Activated CD8-positive, alpha-beta memory T cell treated with anti-CD3 and anti-CD28 coated beads for 24 hours (primary cell): ENCODE measurements around the gene OR52K1.
"Not testable (repeated sequence)": the region's sequence is repeated elsewhere in the genome, so short reads cannot be mapped to it uniquely, and the experiment has no call there.

ENCODE experiments used
- DNase-seq: peaks from one replicate; pipeline ENCODE4 v3.0.0-alpha.2; 2020

The OR52K1 gene

DNA sequence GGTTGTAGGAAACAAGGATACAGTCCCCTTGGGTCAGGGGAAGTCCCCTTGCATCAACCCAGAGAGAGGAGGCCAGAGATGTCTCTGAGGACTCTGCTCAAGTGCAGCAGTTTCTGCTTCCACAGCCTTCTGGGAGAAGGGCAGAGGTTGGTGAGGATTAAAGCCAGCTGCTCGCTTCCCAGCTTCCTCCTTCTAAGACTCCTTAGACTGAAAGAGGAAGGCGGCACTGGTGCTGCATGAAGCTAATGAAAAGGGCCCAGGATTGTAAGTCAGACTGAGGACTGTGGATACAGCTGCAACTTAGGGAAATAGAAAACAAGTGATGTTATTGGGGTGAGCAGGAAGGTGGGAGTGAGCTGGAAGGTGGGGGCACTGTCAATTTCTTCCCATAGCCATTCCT lies at the start of gene OR52K1:
OR52K1 (plus strand) TSS at position 202 of the 400 bp plus-strand sequence. CDS start 6,255 bp downstream, outside the sequence.
- DNase-seq: no peak

DNA sequence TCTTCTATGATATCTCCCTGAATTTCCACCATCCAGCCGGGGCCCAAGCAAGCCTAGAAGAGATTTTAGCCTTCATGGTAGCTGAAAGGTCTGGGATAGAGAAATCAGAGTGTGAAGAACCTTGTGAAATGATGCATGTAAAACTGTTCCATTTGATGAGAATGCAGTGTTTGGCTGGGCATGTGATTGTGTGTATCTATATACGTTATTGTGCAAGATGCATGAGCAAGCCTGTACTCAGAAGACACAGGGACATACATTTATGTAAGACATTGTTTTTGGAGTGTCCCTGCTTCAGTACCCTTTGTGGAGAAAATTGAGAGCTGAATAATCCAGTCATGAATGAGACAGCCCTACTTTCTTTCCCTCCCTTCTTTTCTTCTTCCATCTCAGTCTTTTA lies 48.6 kb upstream of the OR52K1 start:
- no peak for DNase-seq

DNA sequence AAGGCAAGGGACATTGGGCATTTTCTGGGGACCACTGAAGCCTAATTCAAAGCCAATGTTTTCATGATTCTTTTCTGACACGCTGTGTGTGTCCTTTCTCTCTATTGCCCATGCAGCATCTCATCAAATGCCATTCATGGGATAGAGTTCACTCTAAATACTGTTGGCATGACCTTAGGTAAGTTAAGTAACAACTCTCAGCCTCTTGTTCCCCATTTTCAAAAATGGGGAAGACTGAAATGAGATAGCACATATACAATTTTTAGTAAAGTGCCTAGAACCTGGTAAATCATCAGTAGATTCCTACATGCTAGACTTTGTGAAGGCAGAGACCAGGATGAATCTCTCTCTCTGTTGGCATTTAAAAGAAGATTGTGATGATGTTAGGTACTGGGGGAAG lies 46.0 kb upstream of the OR52K1 start:
- DNase-seq: no peak

DNA sequence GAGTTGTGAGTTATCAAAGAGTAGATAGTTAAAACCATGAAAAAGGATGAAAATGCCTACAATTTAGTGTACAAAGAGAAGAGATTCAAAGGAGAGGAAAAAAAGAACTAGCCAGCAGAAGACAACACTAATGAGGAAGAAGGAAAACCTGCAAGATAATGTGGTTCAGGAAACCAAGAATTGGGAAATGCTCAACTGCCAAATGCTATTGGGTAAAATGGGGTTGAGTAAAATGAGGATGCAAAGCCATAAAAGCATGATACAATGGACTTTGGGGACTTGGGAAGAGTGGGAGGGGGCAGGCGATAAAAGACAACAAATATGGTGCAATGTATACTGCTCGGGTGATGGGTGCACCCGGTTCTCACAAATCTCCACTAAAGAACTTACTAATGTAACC lies 40.9 kb upstream of the OR52K1 start:
- DNase-seq: no peak

DNA sequence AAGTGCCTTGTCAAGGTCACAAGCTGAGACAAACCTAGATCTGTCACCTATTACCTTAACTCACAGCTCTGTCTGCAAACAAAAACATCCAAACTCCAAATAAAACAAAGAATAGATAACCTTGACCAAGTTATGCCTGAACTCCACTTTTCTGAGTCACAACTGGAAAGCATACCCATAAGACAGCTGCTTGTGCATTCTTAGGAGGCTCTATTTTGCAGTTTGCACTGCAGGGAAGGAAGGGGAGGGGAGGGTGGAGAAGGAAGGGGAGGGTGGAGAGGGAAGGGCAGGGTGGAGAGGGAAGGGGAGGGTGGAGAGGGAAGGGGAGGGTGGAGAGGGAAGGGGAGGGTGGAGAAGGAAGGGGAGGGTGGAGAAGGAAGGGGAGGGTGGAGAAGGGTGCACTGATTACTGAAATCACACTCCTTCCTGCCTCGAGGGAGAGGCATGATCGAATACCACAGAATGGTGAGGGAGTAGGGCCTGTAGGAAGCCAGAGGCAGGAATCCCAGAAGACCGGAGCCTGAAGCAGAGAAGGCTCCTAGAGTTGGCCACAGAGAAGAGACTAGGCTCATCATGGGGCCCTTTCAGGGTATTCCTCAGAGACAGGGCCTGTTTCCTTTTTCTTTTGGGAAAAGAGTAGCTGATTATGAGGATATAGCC lies 39.1 kb upstream of the OR52K1 start:
- no peak for DNase-seq

DNA sequence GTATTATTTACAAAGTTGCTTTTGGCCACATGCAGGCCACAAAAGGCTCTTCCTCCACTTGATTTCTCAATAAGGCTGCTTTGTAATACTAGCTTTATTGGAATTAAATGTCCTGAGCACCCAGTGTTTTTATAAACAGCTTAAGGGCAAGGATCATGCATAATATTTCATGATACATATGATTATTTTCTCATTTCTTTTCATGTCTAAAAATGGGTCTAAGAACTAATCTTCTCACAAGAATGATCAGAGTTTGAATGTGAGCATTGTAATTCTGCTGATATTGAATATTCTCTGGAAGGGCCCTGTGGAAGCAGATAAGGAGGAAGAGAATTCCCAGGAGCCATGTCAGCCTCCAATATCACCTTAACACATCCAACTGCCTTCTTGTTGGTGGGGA lies 33.5 kb upstream of the OR52K1 start, which contains the start of gene OR52K2:
OR52K2 (plus strand) TSS at position 301 of the 400 bp plus-strand sequence; CDS start at position 346, 45 bp downstream.
- no peak for DNase-seq

DNA sequence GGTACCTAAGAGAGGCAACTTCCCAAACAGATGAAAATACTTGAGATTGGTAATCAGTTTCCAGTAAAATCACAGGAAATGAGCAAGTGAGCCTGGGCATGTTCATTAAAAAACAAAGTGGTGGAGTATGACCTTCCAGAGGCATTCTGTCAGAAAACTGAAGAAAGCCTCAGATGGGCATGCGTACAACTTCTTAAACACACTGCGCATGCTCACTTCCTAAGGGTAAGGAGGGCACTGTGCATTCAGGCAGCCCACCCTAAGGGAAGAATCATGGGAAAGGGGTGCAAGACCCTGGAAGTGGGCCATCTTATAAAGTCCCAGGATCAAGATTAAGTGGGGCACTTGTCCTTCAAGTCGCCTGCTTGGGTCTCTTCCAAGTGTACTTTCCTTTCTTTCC lies 29.3 kb upstream of the OR52K1 start:
- no peak for DNase-seq

DNA sequence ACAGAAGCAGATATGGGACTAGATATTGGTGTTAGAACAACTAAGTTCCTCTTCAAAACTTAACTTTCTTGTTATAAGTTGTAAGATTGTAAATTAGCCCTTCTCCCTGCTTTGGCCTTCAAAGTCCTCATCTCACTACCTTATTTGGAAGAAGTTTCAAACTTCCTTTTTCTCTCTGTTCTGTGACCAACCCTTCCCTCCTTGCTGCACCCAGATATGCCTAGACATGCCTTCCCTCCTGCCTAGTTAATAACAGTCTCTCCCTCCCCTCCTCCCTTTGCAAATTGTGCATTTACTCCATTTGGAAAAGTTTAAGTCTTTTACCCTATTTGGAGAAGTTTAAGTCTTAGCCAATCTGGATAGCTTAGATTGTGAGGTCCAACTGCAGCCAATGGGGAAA lies 28.4 kb upstream of the OR52K1 start:
- DNase-seq: no peak

DNA sequence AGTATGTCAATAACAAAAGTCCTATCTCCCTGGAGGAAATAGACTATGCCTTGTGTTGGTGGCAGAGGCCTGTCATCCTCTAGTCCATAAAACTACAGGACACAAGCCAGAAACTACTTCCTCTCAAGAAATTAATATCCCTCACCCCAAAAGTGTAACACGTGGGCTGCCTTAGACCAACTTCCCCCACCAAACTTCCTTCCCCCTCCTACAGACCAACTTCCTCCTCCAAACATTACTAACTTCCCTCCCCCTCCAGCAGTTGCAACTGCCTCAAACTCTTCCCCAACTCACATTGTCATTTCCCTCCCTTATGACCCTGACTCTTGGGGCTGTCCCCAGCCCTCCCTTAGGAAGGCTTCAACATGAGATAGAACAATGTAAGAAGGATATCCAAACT lies 27.0 kb upstream of the OR52K1 start:
- no peak for DNase-seq

DNA sequence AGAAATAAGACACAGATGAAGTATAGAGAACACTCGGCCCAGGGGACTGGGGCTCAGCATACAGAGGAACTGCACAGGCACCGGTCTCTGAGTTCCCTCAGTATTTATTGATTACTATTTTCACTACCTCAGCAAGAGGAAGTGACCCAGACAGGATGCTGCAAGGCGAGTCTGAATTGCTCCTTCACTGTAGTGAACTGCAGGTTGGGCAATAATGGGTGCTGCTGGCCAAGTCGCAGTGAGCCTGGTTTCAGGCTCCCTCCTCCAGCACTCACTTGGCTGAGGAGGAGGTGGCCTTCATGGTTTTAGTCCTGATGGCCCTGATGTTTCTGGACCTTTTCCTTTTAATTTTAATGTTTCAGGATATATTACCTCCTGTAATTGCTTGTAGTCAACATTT lies 22.9 kb upstream of the OR52K1 start:
- DNase-seq: no peak

DNA sequence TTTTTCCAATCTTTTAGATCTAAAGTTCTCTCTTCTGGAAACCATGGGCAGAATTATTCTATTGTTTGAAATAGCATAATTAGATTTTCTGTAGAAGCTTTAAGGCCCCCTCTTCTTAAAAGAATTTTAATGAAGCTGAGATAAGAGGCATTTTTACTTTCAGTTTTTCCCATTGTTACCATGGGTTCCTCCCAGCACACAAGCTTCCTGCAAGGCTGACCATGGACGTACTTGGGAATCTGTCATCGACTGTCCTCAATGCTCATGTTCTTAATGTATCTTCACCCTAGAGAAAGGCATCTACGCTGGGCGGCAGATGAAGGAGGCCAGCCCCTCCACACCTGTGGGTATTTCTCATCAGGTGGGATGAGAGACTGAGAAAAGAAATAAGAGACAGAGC lies 22.3 kb upstream of the OR52K1 start:
- no peak for DNase-seq

DNA sequence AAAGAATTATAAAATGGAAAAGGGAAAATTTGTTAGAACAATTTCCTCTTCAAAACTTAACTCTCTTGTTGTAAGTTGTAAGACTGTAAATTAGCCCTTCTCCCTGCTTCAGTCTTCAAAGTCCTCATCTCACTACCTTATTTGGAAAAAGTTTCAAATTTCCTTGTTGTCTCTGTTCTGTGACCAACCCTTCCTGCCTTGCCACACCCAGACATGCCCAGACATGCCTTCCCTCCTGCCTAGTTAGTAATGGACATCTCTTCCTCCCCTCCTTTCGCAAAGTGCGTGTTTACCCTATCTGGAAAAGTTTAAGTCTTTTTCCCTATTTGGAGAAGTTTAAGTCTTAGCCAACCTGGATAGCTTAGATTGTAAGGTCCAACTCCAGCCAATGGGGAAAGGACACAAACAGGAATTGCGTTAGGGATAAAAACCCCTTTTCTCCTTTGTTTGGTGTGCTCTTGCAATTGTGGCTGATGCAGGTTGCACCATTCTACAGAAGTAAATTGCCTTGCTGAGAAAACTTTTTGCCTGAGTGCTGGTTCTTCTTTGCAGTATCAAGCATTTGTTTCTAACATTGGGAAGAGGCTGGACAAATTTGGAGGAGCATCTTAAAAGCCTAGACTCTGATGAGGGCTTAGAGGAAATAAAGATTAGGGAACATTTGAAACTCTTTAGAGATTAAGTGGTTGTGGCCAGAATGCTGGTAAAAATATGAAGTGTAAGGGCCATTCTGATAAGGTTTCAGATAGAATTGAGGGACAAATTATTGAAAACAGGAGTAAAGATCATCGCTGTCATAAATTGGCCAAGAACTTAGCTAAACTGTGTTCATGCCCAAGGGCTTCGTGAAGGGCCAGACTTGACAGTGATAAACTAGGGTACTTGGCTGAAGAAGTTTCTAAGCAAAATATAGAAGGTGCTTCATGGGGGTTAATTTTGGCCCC lies 18.0 kb upstream of the OR52K1 start:
- DNase-seq: no peak

DNA sequence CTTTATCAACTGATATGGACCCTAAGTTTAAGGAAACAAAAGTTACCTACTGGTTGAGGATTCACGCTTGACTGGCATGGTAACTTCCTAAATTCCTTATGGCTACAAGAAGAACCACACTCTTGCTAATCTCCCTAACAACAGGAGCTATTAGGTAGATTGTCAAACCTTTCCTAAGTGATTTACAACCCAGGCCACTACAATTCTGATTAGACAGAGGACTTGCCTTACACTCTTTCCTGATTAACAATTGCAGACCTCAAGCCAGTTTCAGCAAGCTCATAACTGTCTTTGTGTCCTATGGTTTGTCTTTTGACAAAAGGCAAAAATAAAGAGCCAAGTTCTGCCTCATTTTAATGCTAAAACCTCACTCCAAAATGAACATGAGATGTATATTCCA lies 17.0 kb upstream of the OR52K1 start:
- DNase-seq: no peak

DNA sequence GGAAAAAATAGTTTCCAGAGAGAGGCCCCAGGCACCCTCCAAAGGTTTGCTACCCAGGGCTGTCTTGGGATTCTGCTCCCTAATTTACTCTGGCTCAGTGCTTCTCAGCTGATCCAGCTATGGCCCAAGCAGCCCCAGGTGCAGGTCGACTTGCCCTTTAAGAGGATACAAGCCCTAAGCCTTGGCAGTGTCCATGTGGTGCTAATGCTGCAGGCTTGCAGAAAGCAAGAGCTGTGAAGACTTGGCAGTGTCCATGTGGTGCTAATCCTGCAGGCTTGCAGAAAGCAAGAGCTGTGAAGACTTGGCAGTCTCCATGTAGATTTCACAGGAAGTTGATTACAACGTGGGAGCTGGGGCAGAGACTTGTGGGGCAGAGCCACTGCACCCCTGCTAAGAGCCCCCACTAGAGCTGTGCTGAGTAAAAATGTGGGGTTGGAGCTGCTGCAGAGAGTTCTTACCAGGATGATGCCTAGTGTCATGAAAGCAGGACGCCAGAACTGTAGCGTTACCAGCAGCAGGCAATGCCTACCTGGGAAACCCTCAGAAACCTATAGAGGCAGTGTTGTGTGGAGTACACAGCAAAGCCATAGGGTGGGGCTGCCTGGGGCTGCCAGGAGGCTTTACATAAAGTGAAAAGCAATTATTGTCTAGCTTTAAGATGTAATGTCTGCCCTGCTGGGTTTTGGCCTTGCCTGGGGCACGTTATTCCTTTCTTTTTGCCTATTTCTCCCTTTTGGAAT lies 16.1 kb upstream of the OR52K1 start:
- DNase-seq: no peak

DNA sequence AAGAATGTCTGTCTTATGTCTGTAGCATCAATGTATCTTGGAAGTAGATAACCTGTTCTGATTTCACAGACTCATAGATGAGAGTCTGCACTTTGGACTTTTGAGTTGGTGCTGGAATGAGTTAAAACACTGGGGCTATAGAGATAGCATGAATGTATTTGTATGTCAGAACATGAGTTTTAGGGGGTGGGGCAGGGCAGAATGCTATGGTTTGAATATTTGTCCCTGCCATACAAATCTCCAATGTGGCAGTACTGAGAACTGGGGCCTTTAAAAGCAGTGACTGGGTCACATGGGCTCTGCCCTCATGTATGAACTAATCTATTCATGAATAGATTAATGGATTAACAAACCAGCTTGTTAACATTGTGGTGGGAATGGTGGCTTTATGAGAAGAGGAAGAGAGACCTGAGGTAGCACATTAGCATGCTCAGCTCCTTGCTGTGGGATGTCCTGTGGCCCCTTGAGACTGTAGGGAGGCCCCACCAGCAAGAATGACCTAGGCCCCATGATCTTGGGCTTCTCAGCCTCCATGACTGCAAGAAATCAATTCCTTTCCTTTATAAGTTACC lies 15.5 kb upstream of the OR52K1 start:
- no peak for DNase-seq

DNA sequence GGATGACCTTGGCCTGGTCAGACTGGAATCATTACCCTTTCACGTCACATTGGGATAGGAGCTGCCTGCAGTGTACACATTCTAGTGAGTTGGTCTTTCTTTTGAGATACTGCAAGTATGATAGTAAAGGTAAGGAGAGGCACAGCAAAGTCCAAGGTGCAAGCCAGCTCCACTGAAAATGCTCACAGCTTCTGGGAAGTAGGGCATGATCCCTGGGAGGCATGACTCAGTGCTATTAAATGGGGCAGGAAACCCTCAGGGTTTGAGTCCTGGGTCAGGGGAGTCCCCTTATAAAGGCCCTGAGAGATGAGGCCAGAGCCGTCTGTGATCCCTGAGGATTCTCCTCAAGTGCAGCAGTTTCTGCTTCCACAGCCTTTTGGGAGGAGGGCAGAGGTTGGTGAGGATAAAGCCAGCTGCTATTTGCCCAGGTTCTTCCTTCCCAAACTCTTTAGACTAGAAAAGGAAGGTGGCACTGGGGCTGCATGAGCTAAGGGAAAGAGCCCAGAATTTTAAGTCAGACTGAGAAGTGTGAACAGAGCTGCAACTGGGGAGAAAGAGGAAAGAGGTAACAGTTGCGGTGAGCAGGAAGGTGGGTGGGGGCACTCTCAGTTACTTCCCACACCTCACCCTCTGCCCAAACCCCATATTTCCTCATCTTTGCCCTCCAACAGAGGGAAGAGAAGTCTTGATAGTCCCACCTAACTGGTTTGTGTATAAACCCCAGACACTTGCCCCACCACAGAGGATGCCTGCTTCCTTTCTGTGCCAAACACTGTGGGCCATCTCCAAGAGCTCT lies 14.4 kb upstream of the OR52K1 start:
- DNase-seq: no peak

DNA sequence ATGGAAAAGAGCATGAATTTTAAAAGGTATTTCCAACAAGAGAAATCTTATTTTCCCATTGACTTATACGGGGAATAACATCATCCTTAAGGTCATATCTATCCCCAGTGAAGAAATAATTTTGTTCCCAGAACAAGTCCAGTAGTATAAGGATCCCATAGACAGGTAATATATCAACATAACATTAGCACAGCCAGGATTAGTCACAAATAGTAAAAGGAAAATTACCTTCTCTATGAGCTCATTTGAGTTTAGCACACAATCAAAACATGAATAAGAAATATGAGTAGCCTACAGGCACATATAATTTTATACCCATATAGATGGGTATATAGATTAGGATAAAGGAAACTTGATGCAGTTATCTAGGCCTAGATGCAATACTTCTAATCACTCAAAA lies 2.8 kb upstream of the OR52K1 start:
- no peak for DNase-seq

DNA sequence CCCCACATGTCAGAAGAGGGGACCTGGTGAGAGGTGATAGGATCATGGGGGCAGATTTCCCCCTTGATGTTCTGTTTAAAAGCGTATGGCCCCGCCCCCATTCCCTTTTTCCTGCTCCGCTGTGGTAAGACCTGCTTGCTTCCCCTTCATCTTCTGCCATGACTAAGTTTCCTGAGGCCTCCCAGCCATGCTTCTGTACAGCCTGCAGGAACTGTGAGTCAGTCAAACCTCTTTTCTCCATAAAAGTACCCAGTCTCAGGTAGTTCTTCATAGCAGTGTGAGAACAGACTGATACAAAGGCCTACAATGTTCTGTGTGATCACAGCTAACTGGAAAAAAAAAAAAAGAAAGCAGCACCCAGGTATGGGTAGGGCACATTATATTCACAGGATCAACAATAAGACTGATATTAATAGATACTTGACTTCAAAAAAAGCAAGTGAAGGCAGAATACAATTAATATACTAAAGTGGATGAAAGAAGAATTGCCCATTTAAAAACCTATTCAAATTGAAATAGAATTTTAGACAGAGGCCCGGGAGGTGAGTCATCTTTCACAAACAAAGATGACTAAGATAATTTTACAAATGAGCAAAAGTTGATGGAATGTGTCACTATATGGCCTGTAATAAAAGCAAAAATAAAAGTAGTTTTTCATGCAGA lies 1.7 kb upstream of the OR52K1 start:
- DNase-seq: no peak

DNA sequence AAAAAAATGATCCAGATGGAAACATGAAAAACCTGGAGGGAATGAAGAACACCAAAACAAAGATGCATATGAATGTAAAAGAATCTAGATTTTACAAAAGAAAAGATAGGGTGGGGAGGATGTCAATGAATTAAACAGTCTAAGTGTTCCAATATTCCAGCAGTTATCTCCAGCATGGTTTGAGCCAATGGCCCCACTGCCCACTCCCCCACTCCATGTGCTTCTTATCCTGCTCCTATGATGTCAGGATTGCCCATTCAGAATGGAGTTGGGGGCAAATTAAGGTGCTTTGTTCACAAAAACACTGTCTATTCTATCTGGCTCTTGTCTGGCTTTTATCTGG lies 1.2 kb upstream of the OR52K1 start:
- DNase-seq: no peak

DNA sequence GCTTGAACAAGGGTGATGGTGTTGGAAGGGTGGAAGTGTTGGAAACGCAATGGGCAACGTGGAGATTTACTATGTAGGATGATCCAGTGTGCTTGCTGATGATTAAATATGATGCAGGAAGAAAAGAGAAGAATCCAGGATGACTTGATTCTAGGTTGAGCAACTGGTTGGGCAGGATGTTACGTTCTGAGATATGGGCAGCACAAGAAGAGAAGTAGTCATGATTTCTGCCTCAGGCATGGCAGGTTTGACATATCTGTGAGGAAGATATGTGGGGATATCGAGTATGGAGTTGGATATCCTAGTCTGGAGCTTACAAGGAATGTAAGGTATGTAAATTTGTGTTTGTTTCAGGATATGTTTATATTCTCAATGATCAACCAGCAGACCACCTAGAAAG lies 1.9 kb downstream of the OR52K1 start:
- no peak for DNase-seq

DNA sequence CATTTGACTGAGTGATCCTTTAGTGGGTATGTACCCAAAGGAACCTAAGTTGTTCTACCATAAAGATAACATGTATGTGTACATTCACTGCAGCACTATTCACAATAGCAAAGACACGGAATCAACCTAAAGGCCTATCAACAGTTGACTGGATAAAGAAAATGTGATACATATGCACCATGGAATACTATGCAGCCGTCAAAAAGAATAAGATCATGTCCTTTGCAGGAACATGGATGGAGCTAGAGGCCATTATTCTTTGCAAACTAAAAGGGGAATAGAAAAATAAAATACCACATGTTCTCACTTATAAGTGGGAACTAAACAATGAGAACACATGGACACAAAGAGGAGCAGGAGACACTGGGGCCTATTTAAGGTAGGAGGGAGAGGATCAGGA lies 9.0 kb downstream of the OR52K1 start:
- not testable (repeated sequence) for DNase-seq
